ENCODE results near the gene RTBDN. TPM values are rescaled to one million over a fixed set of nuclear protein-coding genes. Genes with fewer than 3 reads are reported as not detected.
A peak's percentile ranks its signal among the peaks of the same experiment; 100 is the strongest.

Gene RTBDN
- total and polyA plus RNA-seq, 2 of the 8 experiments (the other 6 are each of a cell fraction or from before 2014, with no cell fraction given), result 4.0 to 4.8 TPM

- TF ChIP-seq POU5F1 (IDR thresholded peaks at IDR 0.05; ENCODE audit: low read depth, low read length), result no peak
- TF ChIP-seq CTCF (IDR thresholded peaks at IDR 0.05; ENCODE audit: control extremely low read depth in 1 of 3, insufficient read depth in 1 of 3, low read depth in 1 of 3, low read length in 3 of 3), result peak; percentile 96 to 99 (median 99)
- no peak for TF ChIP-seq SAP30 (IDR thresholded peaks at IDR 0.05; ENCODE audit: insufficient read depth, insufficient replicate concordance, low read length)
- TF ChIP-seq TAF1 (IDR thresholded peaks at IDR 0.05; ENCODE audit: low read depth, low read length), result no peak
- no peak for TF ChIP-seq CHD2 (IDR thresholded peaks at IDR 0.05; ENCODE audit: low read length)
- TF ChIP-seq FOSL1 (IDR thresholded peaks at IDR 0.05; ENCODE audit: insufficient read depth, low read depth, low read length), result no peak
- TF ChIP-seq SP1 (IDR thresholded peaks at IDR 0.05; ENCODE audit: low read depth, low read length), result 0 out of 2 replicates have a peak, but pooled peaks have one; percentile 19
Measured at GRCh38 chr19:12847159-12848139, 13.1 kb upstream of the RTBDN start (continued).

All from H1 (cell line).